Esophagus squamous epithelium (tissue), 4 donors: ENCODE data around the gene DIAPH3.

Experiments used
- CTCF ChIP-seq, 6 experiments: fragments of 450-650 bp in 4 of 6; fragments of 200-600 bp in 2 of 6; sonication (generic) in 2 of 6; IDR thresholded peaks; one replicate each; pipeline ENCODE4 v1.5.1; 2016 to 2019; ENCODE audit warnings: antibody characterized with exemption in 6 of 6, mild to moderate bottlenecking in 4 of 6, moderate library complexity in 4 of 6
- POLR2A ChIP-seq, 4 donors: fragments of 450-650 bp; IDR thresholded peaks; one replicate each; pipeline ENCODE4 v1.6.1; 2017; ENCODE audit warnings: antibody characterized with exemption in 4 of 4, mild to moderate bottlenecking in 4 of 4, moderate library complexity in 3 of 4

GRCh38 chr13:60000976-60001375 lies 162.8 kb downstream of the DIAPH3 start:
- TF ChIP-seq POLR2A (IDR thresholded peaks at IDR 0.05) (no peak), CTCF (IDR thresholded peaks at IDR 0.05) (no peak)
